IMR-90 (cell line): Measurements from ENCODE around the gene RBM48. TPM values are rescaled to one million over a fixed set of nuclear protein-coding genes. Genes with fewer than 3 reads are reported as not detected.

Experiments
- ATAC-seq: fragments of 200-7000 bp; cut with Tn5 transposase; 2 replicates; pipeline ENCODE4 v1.9.1; 2020; ENCODE audit warnings: low read depth, mild to moderate bottlenecking, moderate library complexity
- BruUV-seq: library from RNA; stranded (reverse); fragments of 400-500 nt; replicated peaks from 2 replicates; lab custom pipeline; 2021; lab: Mats Ljungman, UMichigan
- CTCF ChIA-PET: fragments of 300-600 bp; formaldehyde crosslinking; extraction: SDS; loops from one replicate; lab custom pipeline; 2021; ENCODE audit warnings: antibody characterized with exemption; lab: Yijun Ruan, JAX
- POLR2A ChIA-PET: fragments of 300-600 bp; sonication (Branson Sonifier 250); formaldehyde crosslinking; loops from one replicate; lab custom pipeline; 2022; ENCODE audit warnings: antibody characterized with exemption; ENCODE audit not compliant: unreplicated experiment; lab: Charles Lee
- DNase-seq: peaks from one replicate; pipeline ENCODE4 v3.0.0; 2013
- H2AFZ ChIP-seq: replicated peaks from 2 replicates; pipeline ENCODE3; 2013; ENCODE audit warnings: low read length, mild to moderate bottlenecking; ENCODE audit not compliant: poor library complexity
- H2AK5ac ChIP-seq: 2 replicates; pipeline ENCODE4 v1.6.1; 2013; ENCODE audit warnings: low read depth, low read length, inconsistent platforms
- H2AK9ac ChIP-seq: replicated peaks from 2 replicates; pipeline ENCODE3; 2013; ENCODE audit warnings: mild to moderate bottlenecking, low read depth, low read length, moderate library complexity; ENCODE audit not compliant: poor library complexity
- H2BK120ac ChIP-seq: 2 replicates; pipeline ENCODE4 v1.6.1; 2013; ENCODE audit warnings: low read depth, low read length, inconsistent platforms
- H2BK15ac ChIP-seq: 3 replicates; pipeline ENCODE4 v1.6.1; 2013; ENCODE audit warnings: low read depth, low read length, inconsistent platforms
- H2BK20ac ChIP-seq: 2 replicates; pipeline ENCODE4 v1.6.1; 2013; ENCODE audit warnings: low read depth, mild to moderate bottlenecking, inconsistent platforms, low read length, moderate library complexity
- H2BK5ac ChIP-seq: 2 replicates; pipeline ENCODE4 v1.6.1; 2013; ENCODE audit warnings: mild to moderate bottlenecking, low read depth, low read length, inconsistent platforms; ENCODE audit not compliant: poor library complexity, severe bottlenecking
- H3K14ac ChIP-seq: replicated peaks from 2 replicates; pipeline ENCODE4 v1.6.1; 2013; ENCODE audit warnings: low read depth, low read length, inconsistent platforms
- H3K18ac ChIP-seq: 2 replicates; pipeline ENCODE4 v1.6.1; 2013; ENCODE audit warnings: low read depth, low read length, control low read depth
- H3K23ac ChIP-seq: 2 replicates; pipeline ENCODE4 v1.6.1; 2013; ENCODE audit warnings: low read depth, low read length, inconsistent platforms
- H3K27ac ChIP-seq: 2 replicates; pipeline ENCODE4 v1.5.1; 2013; ENCODE audit warnings: mild to moderate bottlenecking, control low read depth, low read length; ENCODE audit not compliant: insufficient read depth
- H3K27me3 ChIP-seq: 2 replicates; pipeline ENCODE4 v1.6.1; 2013; ENCODE audit warnings: low read length; ENCODE audit not compliant: control insufficient read depth, insufficient read depth
- H3K36me3 ChIP-seq: 2 replicates; pipeline ENCODE4 v1.6.1; 2013; ENCODE audit warnings: low read length, mixed read lengths; ENCODE audit not compliant: control insufficient read depth, insufficient read depth
- H3K4ac ChIP-seq: 2 replicates; pipeline ENCODE4 v1.6.1; 2013; ENCODE audit warnings: low read depth, low read length, inconsistent platforms
- H3K4me1 ChIP-seq: 2 replicates; pipeline ENCODE4 v1.6.1; 2013; ENCODE audit warnings: low read length, mixed read lengths; ENCODE audit not compliant: control insufficient read depth, insufficient read depth
- H3K4me2 ChIP-seq: 2 replicates; pipeline ENCODE4 v1.6.1; 2013; ENCODE audit warnings: low read depth, mild to moderate bottlenecking, control low read depth, low read length, moderate library complexity
- H3K4me3 ChIP-seq: 2 replicates; pipeline ENCODE4 v1.5.1; 2013; ENCODE audit warnings: low read depth, mild to moderate bottlenecking, control low read depth, low read length, moderate library complexity; ENCODE audit not compliant: insufficient read depth
- H3K56ac ChIP-seq: 2 replicates; pipeline ENCODE4 v1.6.1; 2013; ENCODE audit warnings: low read length, inconsistent platforms; ENCODE audit not compliant: insufficient read depth; ENCODE audit errors: extremely low read depth
- H3K79me1 ChIP-seq, 2 experiments: 2 replicates each; pipeline ENCODE4 v1.6.1; 2013; ENCODE audit warnings: low read length in 2 of 2, inconsistent platforms in 1 of 2, low read depth in 1 of 2
- H3K9ac ChIP-seq: 2 replicates; pipeline ENCODE4 v1.6.1; 2013; ENCODE audit warnings: low read depth, low read length, control low read depth
- H3K9me1 ChIP-seq: 2 replicates; pipeline ENCODE4 v1.6.1; 2013; ENCODE audit warnings: low read length, inconsistent platforms; ENCODE audit not compliant: insufficient read depth
- H3K9me3 ChIP-seq: 2 replicates; pipeline ENCODE4 v1.6.1; 2013; ENCODE audit warnings: low read length; ENCODE audit not compliant: control insufficient read depth, insufficient read depth
- H4K20me1 ChIP-seq: 2 replicates; pipeline ENCODE4 v1.6.1; 2013; ENCODE audit warnings: low read length, inconsistent platforms; ENCODE audit not compliant: insufficient read depth
- H4K5ac ChIP-seq: 2 replicates; pipeline ENCODE4 v1.6.1; 2013; ENCODE audit warnings: mild to moderate bottlenecking, low read depth, low read length, control low read depth
- H4K8ac ChIP-seq, 2 experiments: 2 replicates each; pipeline ENCODE4 v1.6.1; 2013; ENCODE audit warnings: low read depth in 2 of 2, low read length in 2 of 2, control low read depth in 1 of 2, inconsistent platforms in 1 of 2
- H4K91ac ChIP-seq: 2 replicates; pipeline ENCODE4 v1.6.1; 2013; ENCODE audit warnings: low read depth, low read length, inconsistent platforms; ENCODE audit not compliant: insufficient read depth
- BHLHE40 ChIP-seq: fragments of 150-350 bp; IDR thresholded peaks from 2 replicates; pipeline ENCODE4 v1.6.1; 2016; ENCODE audit warnings: mild to moderate bottlenecking, low read depth, low read length
- CEBPB ChIP-seq: IDR thresholded peaks from 2 replicates; pipeline ENCODE4 v1.6.1; 2012; ENCODE audit warnings: low read depth, low read length, improper control_type of control experiment
- CHD1 ChIP-seq: IDR thresholded peaks from 2 replicates; pipeline ENCODE4 v1.6.1; 2012; ENCODE audit warnings: low read depth, low read length, improper control_type of control experiment
- CTCF ChIP-seq: conservative IDR thresholded peaks from 2 replicates; pipeline ENCODE4 v1.5.1; 2012; ENCODE audit warnings: mild to moderate bottlenecking, low read depth, low read length, improper control_type of control experiment
- ELK1 ChIP-seq: fragments of 150-350 bp; IDR thresholded peaks from 2 replicates; pipeline ENCODE4 v1.6.1; 2016; ENCODE audit warnings: low read depth, mild to moderate bottlenecking, low read length, moderate library complexity, borderline replicate concordance
- FOS ChIP-seq: fragments of 150-350 bp; IDR thresholded peaks from 2 replicates; pipeline ENCODE4 v1.6.1; 2016; ENCODE audit warnings: low read depth, low read length
- MAFK ChIP-seq: IDR thresholded peaks from 2 replicates; pipeline ENCODE4 v1.6.1; 2012; ENCODE audit warnings: low read depth, low read length, improper control_type of control experiment
- MAZ ChIP-seq: IDR thresholded peaks from 2 replicates; pipeline ENCODE4 v1.6.1; 2012; ENCODE audit warnings: low read depth, mild to moderate bottlenecking, low read length, improper control_type of control experiment, moderate library complexity, borderline replicate concordance
- MXI1 ChIP-seq: IDR thresholded peaks from 2 replicates; pipeline ENCODE4 v1.6.1; 2012; ENCODE audit warnings: low read depth, mild to moderate bottlenecking, low read length, moderate library complexity, borderline replicate concordance
- NFE2L2 ChIP-seq: fragments of 150-350 bp; IDR thresholded peaks from 2 replicates; pipeline ENCODE4 v1.6.1; 2016; ENCODE audit warnings: low read depth, mild to moderate bottlenecking, low read length
- POLR2A ChIP-seq: IDR thresholded peaks from 2 replicates; pipeline ENCODE4 v1.6.1; 2012; ENCODE audit warnings: mild to moderate bottlenecking, low read depth, low read length
- RAD21 ChIP-seq: IDR thresholded peaks from 2 replicates; pipeline ENCODE4 v1.6.1; 2012; ENCODE audit warnings: low read length, improper control_type of control experiment
- RCOR1 ChIP-seq: IDR thresholded peaks from 2 replicates; pipeline ENCODE4 v1.6.1; 2012; ENCODE audit warnings: mild to moderate bottlenecking, low read length, improper control_type of control experiment; ENCODE audit not compliant: insufficient replicate concordance
- RFX5 ChIP-seq: IDR thresholded peaks from 2 replicates; pipeline ENCODE4 v1.8.0; 2012; ENCODE audit warnings: low read depth, mild to moderate bottlenecking, low read length, moderate library complexity
- SMC3 ChIP-seq: fragments of 150-350 bp; IDR thresholded peaks from 2 replicates; pipeline ENCODE4 v1.6.1; 2016; ENCODE audit warnings: low read depth, mild to moderate bottlenecking, antibody characterized with exemption, low read length, moderate library complexity
- USF2 ChIP-seq: fragments of 150-350 bp; IDR thresholded peaks from 2 replicates; pipeline ENCODE4 v1.6.1; 2017; ENCODE audit warnings: mild to moderate bottlenecking, antibody characterized with exemption, low read length, low read depth
- WGBS, 2 experiments: methylation state at CpG; one replicate each; pipeline versions ENCODE4 v1.1.5 to v1.1.7; 2013; ENCODE audit warnings: missing lambda C conversion rate in 2 of 2; ENCODE audit not compliant: insufficient read length in 1 of 2; ENCODE audit errors: extremely low coverage in 2 of 2; 5-methylcytosine and 5-hydroxymethylcytosine counted together
- dilution Hi-C: fragments of 300-500 bp; cut with HindIII; formaldehyde crosslinking; loops from one replicate; pipeline ENCODE4 v1.14.3; 2018; ENCODE audit warnings: low sequenced_read_pairs; ENCODE audit not compliant: unreplicated experiment
- in situ Hi-C: fragments of 300-500 bp; cut with MboI; formaldehyde crosslinking; loops from 3 replicates; pipeline ENCODE4 v1.14.3; 2019; ENCODE audit warnings: low sequenced_read_pairs, inconsistent platforms, mixed read lengths
- intact Hi-C: fragments of 100-400 bp; cut with micrococcal nuclease; formaldehyde crosslinking; loops from 2 replicates; pipeline ENCODE4 v1.10.0; 2022
- polyA plus RNA-seq, 3 experiments: library from polyadenylated mRNA; depleted of rRNA; stranded (reverse); fragments of >200 nt; gene quantifications; 2 replicates each; pipeline ENCODE4 v1.2.3, GENCODE V29; 2012; ENCODE audit warnings: low replicate concordance in 1 of 3
- total RNA-seq: library from RNA; depleted of rRNA; stranded (reverse); fragments of >200 nt; gene quantifications from 2 replicates; pipeline ENCODE4 v1.2.3, GENCODE V29; 2012

The RBM48 gene
- total and polyA plus RNA-seq, 2 of the 4 experiments (the other 2 are of a cell fraction) = 5.1 to 5.6 TPM

- Histone ChIP-seq H3K9me1 (peaks cover 14% of the 10 kb centered on the region; the same call in 1 of the 2 replicates), H2BK5ac (peak overlapping the region; percentile 72), H3K79me1 (peaks cover 0 to 50% of the 10 kb centered on the region in 2 experiments; a peak in 2 of 4 replicates), H3K14ac (0 out of 2 replicates have a peak overlapping the region, but pooled peaks have one; percentile 34), H2AK5ac (no peak overlapping the region; the same call in 1 of the 2 replicates), H2BK120ac (0 out of 2 replicates have a peak overlapping the region, but pooled peaks have one; percentile 33), H3K23ac (peak overlapping the region; percentile 64), H4K20me1 (peaks cover 60% of the 10 kb centered on the region), H4K5ac (no peak overlapping the region), H4K91ac (no peak overlapping the region), H3K4me2 (peak overlapping the region; percentile 74), H3K18ac (no peak overlapping the region; the same call in 1 of the 2 replicates), H3K9ac (no peak overlapping the region), H2AFZ (no peak overlapping the region), H3K4ac (no peak overlapping the region), H3K36me3 (no peaks in the 10 kb centered on the region), H3K56ac (peak overlapping the region; percentile 10; the same call in 1 of the 2 replicates), H3K4me3 (no peak overlapping the region), H3K27me3 (no peaks in the 10 kb centered on the region), H4K8ac (peak overlapping the region in 1 of 2 experiments; percentile 60; a peak in 1 of 4 replicates), H3K27ac (no peak overlapping the region), H2AK9ac (no peak overlapping the region), H2BK15ac (no peak overlapping the region), H2BK20ac (0 out of 2 replicates have a peak overlapping the region, but pooled peaks have one; percentile 35), H3K9me3 (no peaks in the 10 kb centered on the region), H3K4me1 (peaks cover 8% of the 10 kb centered on the region)
- ChIA-PET CTCF (no interaction called here), POLR2A (no interaction called here)
- no CpG with 5 or more reads among the region's 4 CpGs for WGBS, 2 experiments
- in situ Hi-C loops (no loop called here), intact Hi-C loops (loop anchor here (5.0 kb wide), 1 partner anchor 60 kb away; the partner anchor contains the start of genes PEX1 and RBM48), dilution Hi-C loops (no loop called here)
- BruUV-seq = no TSS peak
- ATAC-seq = no peak
- no peak for TF ChIP-seq BHLHE40
- no peak for TF ChIP-seq USF2
- no peak for TF ChIP-seq RCOR1
- no peak for TF ChIP-seq MAFK
- no peak for TF ChIP-seq POLR2A
- TF ChIP-seq NFE2L2 = no peak
- no peak for TF ChIP-seq RFX5
- TF ChIP-seq SMC3 = no peak
- TF ChIP-seq MAZ = no peak
- no peak for TF ChIP-seq CTCF
- TF ChIP-seq CEBPB = no peak
- no peak for TF ChIP-seq RAD21
- TF ChIP-seq FOS = no peak
- TF ChIP-seq MXI1 = no peak
- no peak for TF ChIP-seq ELK1
- TF ChIP-seq CHD1 = no peak
- no peak for DNase-seq
Observed at GRCh38 chr7:92586841-92587240, 58.2 kb downstream of the RBM48 start.
